Spleen (tissue), 11 donors: ENCODE results near the gene CHST15. TPM values are rescaled to one million over a fixed set of nuclear protein-coding genes. Genes with fewer than 3 reads are reported as not detected.

Experiments
- DNase-seq: peaks from one replicate; pipeline ENCODE4 v3.0.0-alpha.2; 2020
- H3K27ac ChIP-seq, 8 donors: fragments of 200-600 bp; sonication (generic) in 7 of 8; 1 replicate in 4 of 8; 2 replicates in 4 of 8; pipeline versions ENCODE4 v1.5.0 to v1.8.0; 2016 to 2021; ENCODE audit warnings: inconsistent platforms in 4 of 8, mild to moderate bottlenecking in 4 of 8, moderate library complexity in 1 of 8
- H3K27me3 ChIP-seq, 7 donors: fragments of 200-600 bp; sonication (generic) in 6 of 7; replicated peaks in 1 of 7; 1 replicate in 4 of 7; 2 replicates in 3 of 7; pipeline versions ENCODE4 v1.5.0 to v1.8.0; 2016 to 2021; ENCODE audit warnings: inconsistent platforms in 3 of 7, mild to moderate bottlenecking in 1 of 7
- H3K36me3 ChIP-seq, 6 donors: fragments of 200-600 bp; sonication (generic) in 5 of 6; 1 replicate in 4 of 6; 2 replicates in 2 of 6; pipeline versions ENCODE4 v1.5.0 to v1.8.0; 2016 to 2021; ENCODE audit warnings: inconsistent platforms in 2 of 6
- H3K4me1 ChIP-seq, 6 donors: fragments of 200-600 bp; sonication (generic) in 5 of 6; 1 replicate in 3 of 6; 2 replicates in 3 of 6; pipeline versions ENCODE4 v1.5.0 to v1.8.0; 2016 to 2021; ENCODE audit warnings: inconsistent platforms in 3 of 6
- H3K4me3 ChIP-seq, 8 donors: fragments of 200-600 bp; sonication (generic) in 7 of 8; 1 replicate in 4 of 8; 2 replicates in 4 of 8; pipeline versions ENCODE4 v1.5.0 to v1.8.0; 2016 to 2021; ENCODE audit warnings: inconsistent platforms in 4 of 8, mild to moderate bottlenecking in 4 of 8, moderate library complexity in 2 of 8
- H3K9me3 ChIP-seq, 8 donors: fragments of 200-600 bp; sonication (generic) in 7 of 8; 1 replicate in 4 of 8; 2 replicates in 4 of 8; pipeline versions ENCODE4 v1.5.0 to v1.8.0; 2016 to 2021; ENCODE audit warnings: inconsistent platforms in 4 of 8
- CTCF ChIP-seq, 11 experiments: fragments of 200-600 bp in 7 of 11; fragments of 450-650 bp in 4 of 11; sonication (generic) in 4 of 11; IDR thresholded peaks in 8 of 11; conservative IDR thresholded peaks in 3 of 11; 1 replicate in 7 of 11; 2 replicates in 4 of 11; pipeline versions ENCODE4 v1.4.0 to v1.8.0; 2016 to 2021; ENCODE audit warnings: antibody characterized with exemption in 11 of 11, inconsistent platforms in 4 of 11, mild to moderate bottlenecking in 1 of 11
- POLR2A ChIP-seq, 3 donors: fragments of 450-650 bp; IDR thresholded peaks; one replicate each; pipeline ENCODE4 v1.5.1; 2017; ENCODE audit warnings: antibody characterized with exemption in 3 of 3, mild to moderate bottlenecking in 1 of 3
- POLR2AphosphoS5 ChIP-seq, 3 donors: sonication (generic); formaldehyde crosslinking; IDR thresholded peaks; one replicate each; pipeline ENCODE4 v1.5.1; 2017; ENCODE audit warnings: antibody characterized with exemption in 3 of 3
- WGBS, 5 donors: extraction: QIAGEN DNeasy Blood & Tissue Kit in 3 of 5; methylation state at CpG; one replicate each; pipeline versions ENCODE4 v1.1.5 to v1.1.7; 2013 to 2018; 5-methylcytosine and 5-hydroxymethylcytosine counted together
- intact Hi-C: fragments of 100-400 bp; cut with DNase I; formaldehyde crosslinking; loops from one replicate; pipeline ENCODE4 v1.15.0; 2023; ENCODE audit warnings: low total_unique reads
- polyA plus RNA-seq, 3 donors: library from polyadenylated mRNA; stranded (reverse); fragments of 200-250 nt; gene quantifications; one replicate each; pipeline ENCODE4 v1.2.1, GENCODE V29; 2013
- total RNA-seq, 7 donors: library from RNA; depleted of rRNA in 3 of 7; stranded (reverse); fragments of >200 nt in 3 of 7; fragmentation: NEBNext Ultra II Directional in 4 of 7; extraction: Animal tissue kit (Norgen Biotek cat#: 25700) in 4 of 7; gene quantifications; one replicate each; pipeline versions ENCODE4 v1.1.0 to v1.2.1, GENCODE V29; 2016 to 2021
- donor health status: healthy with polysubstance abuse.
- donor health status: DM: no; HTN: no; CAD: no; lungs with moderate emphysema.
- donor health status: DM: no; HTN: no; CAD: no.
- donor health status: Bipolar disorder and iron deficiency.
- donor health status: healthy.
- donor health status: DM: no; HTN: no; CAD: no.
- donor health status: DM: yes; HTN: yes; CAD: no.

The CHST15 gene
- total and polyA plus RNA-seq, 10 donors: 6.1 to 133 (median 102) TPM

- Histone ChIP-seq H3K27me3 (no peaks in the 10 kb centered on the region), H3K36me3 (peaks cover 0 to 46% (median 3%) of the 10 kb centered on the region in 6 donors), H3K4me3 (no peak overlapping the region), H3K27ac (peak overlapping the region in 7 of 8 donors; percentile 7 to 59 (median 54)), H3K9me3 (no peaks in the 10 kb centered on the region), H3K4me1 (peaks cover 0 to 67% (median 24%) of the 10 kb centered on the region in 6 donors)
- intact Hi-C loops: no loop called here
- 79 to 87% (median 85%) methylated on average over 19 of the region's 19 CpGs for WGBS, 5 donors
- TF ChIP-seq CTCF (IDR thresholded peaks at IDR 0.05 in 8 of 11, conservative IDR thresholded peaks at IDR 0.05 in 3 of 11) (no peak), POLR2AphosphoS5 (IDR thresholded peaks at IDR 0.05) (peak in 2 of 3 donors; percentile 52 to 55), POLR2A (IDR thresholded peaks at IDR 0.05) (no peak)
- peak; percentile 66 for DNase-seq
Measured at GRCh38 chr10:124048371-124049290, 44.8 kb downstream of the CHST15 start.

GRCh38 chr10:124047427-124048152, 45.8 kb downstream of the CHST15 start:
- Histone ChIP-seq H3K27ac (peak overlapping the region in 6 of 8 donors; percentile 18 to 59 (median 42)), H3K27me3 (no peaks in the 10 kb centered on the region), H3K36me3 (peaks cover 0 to 57% (median 3%) of the 10 kb centered on the region in 6 donors), H3K4me1 (peaks cover 5 to 70% (median 33%) of the 10 kb centered on the region in 6 donors), H3K4me3 (no peak overlapping the region), H3K9me3 (no peaks in the 10 kb centered on the region)
- DNase-seq: no peak
- TF ChIP-seq POLR2A (IDR thresholded peaks at IDR 0.05) (no peak), CTCF (IDR thresholded peaks at IDR 0.05 in 8 of 11, conservative IDR thresholded peaks at IDR 0.05 in 3 of 11) (no peak), POLR2AphosphoS5 (IDR thresholded peaks at IDR 0.05) (no peak)
- WGBS, 5 donors: 91 to 96% (median 95%) methylated on average over 6 of the region's 6 CpGs
- intact Hi-C loops: no loop called here

GRCh38 chr10:124045801-124046355, 47.5 kb downstream of the CHST15 start:
- intact Hi-C loops: no loop called here
- WGBS, 5 donors: 71 to 82% (median 79%) methylated on average over 18 of the region's 18 CpGs
- TF ChIP-seq POLR2A (IDR thresholded peaks at IDR 0.05) (no peak), POLR2AphosphoS5 (IDR thresholded peaks at IDR 0.05) (peak in 2 of 3 donors; percentile 25 to 41), CTCF (IDR thresholded peaks at IDR 0.05 in 8 of 11, conservative IDR thresholded peaks at IDR 0.05 in 3 of 11) (no peak)
- Histone ChIP-seq H3K27ac (peak overlapping the region in 4 of 8 donors; percentile 9 to 59 (median 40)), H3K4me1 (peaks cover 5 to 85% (median 34%) of the 10 kb centered on the region in 6 donors), H3K36me3 (peaks cover 0 to 74% (median 6%) of the 10 kb centered on the region in 6 donors), H3K27me3 (no peaks in the 10 kb centered on the region), H3K9me3 (no peaks in the 10 kb centered on the region), H3K4me3 (no peak overlapping the region)
- DNase-seq: peak; percentile 67
